Stimulated activated CD4-positive, alpha-beta T cell treated with anti-CD3 and anti-CD28 coated beads, Interleukin-4, amount 100 ng/mL, for 48 hours (primary cell): ENCODE measurements around the gene HEMGN.
A peak's percentile ranks its signal among the peaks of the same experiment; 100 is the strongest.

Source experiments
- DNase-seq, 2 donors: peaks; one replicate each; pipeline ENCODE4 v3.0.0-alpha.2; 2020; ENCODE audit warnings: low read depth in 2 of 2

The HEMGN gene

GRCh38 chr9:97895695-97896332 lies 42.2 kb downstream of the HEMGN start:
- no peak for DNase-seq

- no peak for DNase-seq
Measured at GRCh38 chr9:97895211-97895610, 42.8 kb downstream of the HEMGN start.

- no peak for DNase-seq
Measured at GRCh38 chr9:97892421-97892820, 45.6 kb downstream of the HEMGN start.

GRCh38 chr9:97891736-97892135 lies 46.2 kb downstream of the HEMGN start:
- no peak for DNase-seq

GRCh38 chr9:97889941-97890887 lies 47.8 kb downstream of the HEMGN start:
- DNase-seq: peak; percentile 51 to 71

- DNase-seq: no peak
Measured at GRCh38 chr9:97880336-97880735, 57.6 kb downstream of the HEMGN start.
